Naive thymus-derived CD4-positive, alpha-beta T cell (primary cell): ENCODE measurements around the gene SERPINB1. TPM values are rescaled to one million over a fixed set of nuclear protein-coding genes. Genes with fewer than 3 reads are reported as not detected.
A peak's percentile ranks its signal among the peaks of the same experiment; 100 is the strongest.

Source experiments
- ATAC-seq: fragments of 150-1000 bp; cut with Tn5 transposase; 2 replicates; pipeline ENCODE4 v1.10.0; 2021; ENCODE audit warnings: mild to moderate bottlenecking, moderate library complexity
- CTCF ChIA-PET: fragments of 350-600 bp; sonication (Branson Sonifier 250); formaldehyde crosslinking; loops from one replicate; lab custom pipeline; 2021; ENCODE audit warnings: antibody characterized with exemption; lab: Charles Lee
- POLR2A ChIA-PET: fragments of 350-600 bp; sonication (Branson Sonifier 250); formaldehyde crosslinking; loops from one replicate; lab custom pipeline; 2021; ENCODE audit warnings: antibody characterized with exemption, inconsistent platforms; lab: Charles Lee
- DNase-seq, 9 donors: peaks; one replicate each; pipeline versions ENCODE4 v3.0.0 to v3.0.0-alpha.2; 2020 to 2022; ENCODE audit warnings: mixed read lengths in 1 of 9
- H3K27ac ChIP-seq: one replicate; pipeline ENCODE4 v1.7.0; 2013; ENCODE audit warnings: mild to moderate bottlenecking, low read depth, low read length, moderate library complexity
- H3K27me3 ChIP-seq, 2 donors: one replicate each; pipeline ENCODE4 v1.7.0; 2013; ENCODE audit warnings: low read length in 2 of 2, mild to moderate bottlenecking in 2 of 2, moderate library complexity in 2 of 2; ENCODE audit not compliant: control insufficient read depth in 2 of 2, insufficient read depth in 2 of 2
- H3K36me3 ChIP-seq, 3 experiments: 1 replicate in 2 of 3; 2 replicates in 1 of 3; pipeline ENCODE4 v1.7.0; 2013; ENCODE audit warnings: low read length in 3 of 3, mild to moderate bottlenecking in 3 of 3, moderate library complexity in 1 of 3; ENCODE audit not compliant: insufficient read depth in 3 of 3, control insufficient read depth in 2 of 3
- H3K4me1 ChIP-seq, 2 donors: one replicate each; pipeline ENCODE4 v1.7.0; 2013; ENCODE audit warnings: low read length in 2 of 2, mild to moderate bottlenecking in 2 of 2, moderate library complexity in 1 of 2; ENCODE audit not compliant: control insufficient read depth in 2 of 2, insufficient read depth in 2 of 2
- H3K4me3 ChIP-seq: 2 replicates; pipeline ENCODE4 v1.7.0; 2013; ENCODE audit warnings: mild to moderate bottlenecking, low read length
- H3K9me3 ChIP-seq, 3 experiments: 1 replicate in 2 of 3; 2 replicates in 1 of 3; pipeline ENCODE4 v1.7.0; 2013; ENCODE audit warnings: low read length in 3 of 3; ENCODE audit not compliant: control insufficient read depth in 2 of 3
- H3K27ac Mint-ChIP-seq, 9 donors: one replicate each; pipeline ENCODE4 v1.8.0; 2020 to 2022; ENCODE audit warnings: mixed read lengths in 9 of 9, mild to moderate bottlenecking in 8 of 9, moderate library complexity in 5 of 9, inconsistent platforms in 2 of 9
- H3K27me3 Mint-ChIP-seq, 5 donors: one replicate each; pipeline ENCODE4 v1.8.0; 2021 to 2022; ENCODE audit warnings: mixed read lengths in 5 of 5, mild to moderate bottlenecking in 1 of 5
- H3K36me3 Mint-ChIP-seq, 5 donors: one replicate each; pipeline ENCODE4 v1.8.0; 2020 to 2022; ENCODE audit warnings: mixed read lengths in 5 of 5, mild to moderate bottlenecking in 3 of 5, inconsistent platforms in 1 of 5
- H3K4me1 Mint-ChIP-seq, 7 donors: one replicate each; pipeline ENCODE4 v1.8.0; 2020 to 2022; ENCODE audit warnings: mixed read lengths in 7 of 7, mild to moderate bottlenecking in 3 of 7, inconsistent platforms in 1 of 7
- H3K4me3 Mint-ChIP-seq, 10 donors: one replicate each; pipeline ENCODE4 v1.8.0; 2020 to 2022; ENCODE audit warnings: mild to moderate bottlenecking in 10 of 10, mixed read lengths in 10 of 10, moderate library complexity in 6 of 10, inconsistent platforms in 2 of 10
- H3K9me3 Mint-ChIP-seq, 11 donors: one replicate each; pipeline ENCODE4 v1.8.0; 2020 to 2022; ENCODE audit warnings: mixed read lengths in 11 of 11, mild to moderate bottlenecking in 4 of 11, inconsistent platforms in 1 of 11, moderate library complexity in 1 of 11
- intact Hi-C, 2 donors: fragments of 100-400 bp; cut with micrococcal nuclease; formaldehyde crosslinking; loops; one replicate each; pipeline ENCODE4 v1.15.1; 2023
- polyA plus RNA-seq, 2 donors: library from polyadenylated mRNA; unstranded; fragments of 300-500 nt; fragmentation: Illumina TruSeq; gene quantifications; one replicate each; pipeline ENCODE4 v1.2.3, GENCODE V29; 2021
- total RNA-seq, 6 experiments: library from RNA in 5 of 6; stranded (reverse) in 5 of 6; gene quantifications; 1 replicate in 5 of 6; 2 replicates in 1 of 6; pipeline ENCODE4 v1.2.3 and lab custom pipeline; 2021 to 2026

Gene SERPINB1
- total and polyA plus RNA-seq, 7 experiments from 2014 or later = 43.8 to 135 (median 68.8) TPM

DNA sequence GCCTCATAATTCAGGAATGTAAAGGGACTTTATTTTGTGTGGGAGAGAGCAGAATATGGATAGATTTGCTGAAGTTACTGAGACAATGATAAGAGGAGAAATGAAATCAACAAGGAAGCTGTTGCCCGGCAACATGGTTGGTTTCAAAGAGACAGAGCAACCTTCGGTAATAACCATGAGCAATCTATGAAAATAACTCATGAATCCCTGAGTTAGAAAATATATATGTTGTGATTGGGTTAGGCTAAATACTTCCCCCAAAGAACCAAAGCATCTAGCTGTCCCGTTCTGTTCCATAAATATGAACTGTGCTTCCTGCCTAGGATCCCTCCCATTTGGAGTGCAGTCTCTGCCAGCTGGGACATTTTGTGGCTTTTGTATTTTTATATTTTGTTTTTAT, 23.1 kb downstream of the SERPINB1 start:
- peaks cover 3 to 44% (median 24%) of the 10 kb centered on the region in 5 donors for H3K36me3 Mint-ChIP-seq
- no peak overlapping the region for H3K4me3 Mint-ChIP-seq
- Histone ChIP-seq H3K4me3 (no peak overlapping the region), H3K27ac (no peak overlapping the region), H3K36me3 (no peaks in the 10 kb centered on the region), H3K9me3 (peaks cover 0 to 10% (median 0%) of the 10 kb centered on the region in 3 experiments), H3K4me1 (peaks cover 0 to 5% of the 10 kb centered on the region in 2 donors), H3K27me3 (no peaks in the 10 kb centered on the region)
- DNase-seq = peak in 1 of 9 donors; percentile 19
- CTCF ChIA-PET = interaction anchor here (1.0 kb wide), 1 partner anchor 28 kb away, joined by 3 read pairs; no protein-coding TSS in a partner anchor
- H3K4me1 Mint-ChIP-seq = peaks cover 12 to 42% (median 34%) of the 10 kb centered on the region in 7 donors
- H3K9me3 Mint-ChIP-seq = peaks cover 0 to 29% (median 16%) of the 10 kb centered on the region in 11 donors
- POLR2A ChIA-PET = interaction anchor here (0.7 to 1.0 kb wide), 2 partner anchors 9 to 82 kb away, joined by 3 to 4 read pairs; no protein-coding TSS in a partner anchor
- peak; percentile 22 for ATAC-seq
- no peaks in the 10 kb centered on the region for H3K27me3 Mint-ChIP-seq
- intact Hi-C loops = no loop called here
- H3K27ac Mint-ChIP-seq = no peak overlapping the region

DNA sequence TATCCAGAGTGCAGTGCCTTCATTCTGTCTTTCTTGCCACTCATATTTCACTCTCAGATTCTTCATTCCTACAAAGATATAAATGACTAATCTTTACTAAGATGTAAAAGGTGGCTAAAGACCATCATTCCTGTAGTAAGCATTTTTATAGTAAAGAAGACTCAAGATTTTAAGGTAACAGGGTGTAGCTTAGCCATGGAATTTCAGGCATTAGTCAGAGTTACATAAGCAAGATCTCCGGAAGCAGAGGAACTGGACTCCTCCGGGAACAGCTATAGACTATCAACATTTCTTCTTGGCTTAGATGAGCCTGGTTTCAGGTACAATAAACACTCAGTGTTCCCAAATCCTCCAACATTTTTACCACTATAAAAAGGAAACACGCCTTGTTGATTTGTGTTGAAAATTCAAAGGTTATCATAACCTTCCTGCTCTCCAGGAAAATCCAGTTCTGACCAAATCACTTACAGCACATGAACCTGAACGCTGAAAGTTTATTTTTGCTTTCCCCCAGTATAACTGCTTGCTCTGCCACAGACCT, 23.7 kb downstream of the SERPINB1 start:
- peaks cover 0 to 29% (median 16%) of the 10 kb centered on the region in 11 donors for H3K9me3 Mint-ChIP-seq
- Histone ChIP-seq H3K27ac (no peak overlapping the region), H3K27me3 (no peaks in the 10 kb centered on the region), H3K36me3 (no peaks in the 10 kb centered on the region), H3K4me3 (no peak overlapping the region), H3K4me1 (peaks cover 0 to 5% of the 10 kb centered on the region in 2 donors), H3K9me3 (peaks cover 0 to 10% (median 0%) of the 10 kb centered on the region in 3 experiments)
- POLR2A ChIA-PET = interaction anchor here (1.0 kb wide), 1 partner anchor 83 kb away, joined by 4 read pairs; no protein-coding TSS in a partner anchor
- peaks cover 12 to 42% (median 34%) of the 10 kb centered on the region in 7 donors for H3K4me1 Mint-ChIP-seq
- intact Hi-C loops = no loop called here
- H3K36me3 Mint-ChIP-seq = peaks cover 3 to 42% (median 20%) of the 10 kb centered on the region in 5 donors
- H3K27me3 Mint-ChIP-seq = no peaks in the 10 kb centered on the region
- CTCF ChIA-PET = no interaction called here
- H3K27ac Mint-ChIP-seq = peak overlapping the region in 1 of 9 donors; percentile 14
- peak overlapping the region in 2 of 10 donors; percentile 5 to 25 for H3K4me3 Mint-ChIP-seq
- DNase-seq = no peak
- no peak for ATAC-seq

DNA sequence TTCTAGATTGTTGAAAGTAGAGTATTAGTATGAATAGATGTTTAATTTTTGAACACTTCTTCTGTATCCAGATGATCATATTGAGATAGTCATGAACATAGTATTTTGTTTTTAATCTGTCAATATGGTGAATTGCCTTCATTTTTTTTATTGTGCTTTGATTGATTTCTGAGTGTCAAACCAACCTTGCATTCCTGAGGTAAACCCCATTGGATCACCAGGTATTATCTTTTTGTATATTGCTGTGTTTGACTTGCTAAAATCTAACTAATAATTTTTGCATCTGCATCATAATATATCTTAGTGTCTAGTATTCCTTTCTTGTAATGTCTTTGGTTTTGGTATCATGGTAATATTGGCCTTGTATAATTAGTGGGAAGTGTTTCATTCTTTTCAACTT, 25.5 kb downstream of the SERPINB1 start:
- Histone ChIP-seq H3K9me3 (peaks cover 0 to 10% (median 0%) of the 10 kb centered on the region in 3 experiments), H3K36me3 (no peaks in the 10 kb centered on the region), H3K4me3 (no peak overlapping the region), H3K4me1 (peaks cover 0 to 5% of the 10 kb centered on the region in 2 donors), H3K27ac (no peak overlapping the region), H3K27me3 (no peaks in the 10 kb centered on the region)
- ChIA-PET POLR2A (no interaction called here), CTCF (no interaction called here)
- ATAC-seq (no peak), DNase-seq (no peak)
- Mint-ChIP-seq H3K4me1 (peaks cover 12 to 42% (median 29%) of the 10 kb centered on the region in 7 donors), H3K27me3 (no peaks in the 10 kb centered on the region), H3K4me3 (no peak overlapping the region), H3K27ac (no peak overlapping the region), H3K9me3 (peaks cover 0 to 29% (median 17%) of the 10 kb centered on the region in 11 donors), H3K36me3 (peaks cover 3 to 37% (median 21%) of the 10 kb centered on the region in 5 donors)
- intact Hi-C loops = no loop called here

DNA sequence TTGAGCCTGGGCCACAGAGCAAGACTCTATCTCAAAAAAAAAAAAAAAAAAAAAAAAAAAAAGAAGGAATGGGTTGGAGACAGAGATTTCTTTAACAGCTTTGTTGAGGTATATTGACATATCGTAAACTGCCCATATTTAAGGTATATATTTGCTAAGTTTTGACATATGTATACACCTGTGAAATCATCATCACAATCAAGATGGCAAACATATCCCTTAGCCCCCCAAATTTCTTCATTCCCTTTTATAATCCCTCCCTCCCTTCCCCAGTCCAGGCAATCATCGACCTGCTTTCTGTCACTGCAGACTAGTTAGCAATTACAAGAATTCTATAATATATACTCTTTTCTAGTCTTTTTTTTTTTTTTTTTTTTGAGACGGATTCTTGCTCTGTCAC, 29.0 kb downstream of the SERPINB1 start:
- Histone ChIP-seq H3K27me3 (no peaks in the 10 kb centered on the region), H3K27ac (no peak overlapping the region), H3K36me3 (no peaks in the 10 kb centered on the region), H3K4me1 (peaks cover 0 to 5% of the 10 kb centered on the region in 2 donors), H3K4me3 (no peak overlapping the region), H3K9me3 (peaks cover 0 to 10% (median 0%) of the 10 kb centered on the region in 3 experiments)
- no peaks in the 10 kb centered on the region for H3K27me3 Mint-ChIP-seq
- ATAC-seq (no peak), DNase-seq (no peak)
- ChIA-PET CTCF (no interaction called here), POLR2A (interaction anchor here (1.5 kb wide), 1 partner anchor 47 kb away, joined by 4 read pairs; the partner anchor contains the start of gene WRNIP1)
- no peak overlapping the region for H3K27ac Mint-ChIP-seq
- peaks cover 0 to 29% (median 17%) of the 10 kb centered on the region in 11 donors for H3K9me3 Mint-ChIP-seq
- peaks cover 3 to 27% (median 16%) of the 10 kb centered on the region in 5 donors for H3K36me3 Mint-ChIP-seq
- no peak overlapping the region for H3K4me3 Mint-ChIP-seq
- intact Hi-C loops = no loop called here
- peaks cover 10 to 22% (median 16%) of the 10 kb centered on the region in 7 donors for H3K4me1 Mint-ChIP-seq

DNA sequence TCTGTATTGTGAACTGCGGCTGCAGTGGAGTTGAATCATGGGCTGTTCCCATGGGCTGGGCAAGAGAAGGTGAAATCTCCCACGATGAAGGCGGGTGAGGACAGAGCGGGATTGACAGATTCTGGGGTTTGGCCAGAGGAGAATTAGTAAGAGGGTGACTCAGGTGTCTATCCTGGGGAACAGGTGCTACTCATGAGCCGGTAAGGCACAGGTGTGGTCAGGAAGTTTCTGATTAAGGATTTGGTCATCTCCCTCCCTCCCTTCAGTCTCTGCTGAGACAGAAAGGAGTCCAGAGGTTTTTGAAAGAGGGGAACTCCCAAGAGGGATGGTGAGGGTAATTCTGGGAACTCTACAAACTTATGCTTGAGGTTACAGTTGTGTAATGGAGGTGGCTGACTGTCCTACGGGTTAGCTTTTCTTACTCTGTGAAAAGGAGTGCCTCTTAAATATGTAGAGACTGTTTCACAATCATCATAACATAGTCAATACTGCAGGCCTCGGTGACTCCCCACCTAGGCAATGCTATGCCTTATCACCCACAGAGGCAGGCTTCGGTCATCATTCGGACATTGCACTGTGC, 31.5 kb downstream of the SERPINB1 start:
- intact Hi-C loops = no loop called here
- Histone ChIP-seq H3K36me3 (no peaks in the 10 kb centered on the region), H3K27me3 (no peaks in the 10 kb centered on the region), H3K4me3 (no peak overlapping the region), H3K4me1 (no peaks in the 10 kb centered on the region), H3K9me3 (no peaks in the 10 kb centered on the region), H3K27ac (no peak overlapping the region)
- Mint-ChIP-seq H3K27ac (no peak overlapping the region), H3K9me3 (peaks cover 0 to 6% (median 2%) of the 10 kb centered on the region in 11 donors), H3K36me3 (peaks cover 0 to 9% (median 3%) of the 10 kb centered on the region in 5 donors), H3K27me3 (no peaks in the 10 kb centered on the region), H3K4me3 (peak overlapping the region in 1 of 10 donors; percentile 5), H3K4me1 (peaks cover 0 to 21% (median 5%) of the 10 kb centered on the region in 7 donors)
- DNase-seq (no peak), ATAC-seq (peak; percentile 42)
- CTCF ChIA-PET = no interaction called here
- POLR2A ChIA-PET = no interaction called here

DNA sequence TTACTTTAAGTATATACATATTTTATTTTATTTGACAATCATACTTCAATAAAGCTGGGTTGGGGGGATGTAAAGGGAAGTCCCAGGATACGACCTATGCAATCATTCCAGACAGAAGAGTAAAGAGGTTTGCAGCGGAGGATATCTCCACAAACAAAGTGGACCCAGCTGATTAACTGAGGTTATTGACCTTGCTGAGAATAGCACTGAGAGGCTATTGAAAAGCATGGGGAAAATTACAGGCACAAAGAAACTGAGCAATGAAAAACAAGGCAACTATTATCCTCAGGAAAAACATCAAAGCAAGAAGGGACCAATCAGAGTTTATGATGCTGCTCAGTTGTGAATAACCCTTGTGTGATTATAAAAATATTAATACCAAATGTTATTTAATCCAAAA, 32.6 kb downstream of the SERPINB1 start:
- ATAC-seq = no peak
- ChIA-PET POLR2A (no interaction called here), CTCF (interaction anchor here (1.3 kb wide), 1 partner anchor 111 kb away, joined by 3 read pairs; no protein-coding TSS in a partner anchor)
- H3K27ac ChIP-seq = no peak overlapping the region
- H3K4me3 Mint-ChIP-seq = no peak overlapping the region
- H3K27me3 ChIP-seq = no peaks in the 10 kb centered on the region
- no peak overlapping the region for H3K4me3 ChIP-seq
- H3K9me3 ChIP-seq = no peaks in the 10 kb centered on the region
- H3K9me3 Mint-ChIP-seq = peaks cover 0 to 3% (median 0%) of the 10 kb centered on the region in 11 donors
- H3K27me3 Mint-ChIP-seq = no peaks in the 10 kb centered on the region
- intact Hi-C loops = no loop called here
- H3K36me3 Mint-ChIP-seq = peaks cover 0 to 7% (median 3%) of the 10 kb centered on the region in 5 donors
- peaks cover 0 to 21% (median 5%) of the 10 kb centered on the region in 7 donors for H3K4me1 Mint-ChIP-seq
- no peak for DNase-seq
- no peaks in the 10 kb centered on the region for H3K36me3 ChIP-seq
- no peaks in the 10 kb centered on the region for H3K4me1 ChIP-seq
- no peak overlapping the region for H3K27ac Mint-ChIP-seq
